ENCODE measurements around the gene RNASE11. TPM values are rescaled to one million over a fixed set of nuclear protein-coding genes. Genes with fewer than 3 reads are reported as not detected.

RNASE11 gene
- total and polyA plus RNA-seq, 2 donors (not counting 3 experiments of a cell fraction or from before 2014, with no cell fraction given): not detected

- no peak overlapping the region for H3K4me2 ChIP-seq (ENCODE audit: insufficient read depth, low read length)
- no peaks in the 10 kb centered on the region for H3K9me1 ChIP-seq (replicated peaks; ENCODE audit: control insufficient read depth, extremely low read depth, insufficient read depth, low read length)
- H3K27ac ChIP-seq (ENCODE audit: insufficient read depth, low read depth, low read length): no peak overlapping the region
- no peaks in the 10 kb centered on the region for H3K36me3 ChIP-seq (ENCODE audit: control insufficient read depth in 2 of 2, extremely low read depth in 1 of 2, insufficient read depth in 2 of 2, low read length in 2 of 2)
- FAIRE-seq: no peak
- dilution Hi-C loops (cut with MboI; ENCODE audit: extremely low pct_ligation_motif_present, low sequenced_read_pairs) (no loop called here), intact Hi-C loops (cut with micrococcal nuclease) (no loop called here)
- no TSS peak for BruUV-seq (replicated peaks)
- CTCF ChIA-PET: interaction anchor here (1.0 to 3.4 kb wide), 4 partner anchors 11 to 67 kb away, joined by 3 to 17 read pairs (median 5); no protein-coding TSS in a partner anchor
- peaks cover 14% of the 10 kb centered on the region for H3K4me1 ChIP-seq (ENCODE audit: control insufficient read depth, extremely low read depth, insufficient read depth, low read length)
- no peak for DNase-seq (ENCODE audit: low read depth, low spot score)
- H3K4me3 ChIP-seq (replicated peaks in 1 of 3; ENCODE audit: insufficient read depth in 1 of 3, low read depth in 1 of 3, low read length in 3 of 3): no peak overlapping the region
- no peaks in the 10 kb centered on the region for H4K20me1 ChIP-seq (replicated peaks; ENCODE audit: control insufficient read depth, extremely low read depth, insufficient read depth, low read length)
- no peak overlapping the region for H2AFZ ChIP-seq (ENCODE audit: low read depth, low read length)
- no peak overlapping the region for H3K9ac ChIP-seq (replicated peaks; ENCODE audit: extremely low read depth, insufficient read depth, low read length)
- TF ChIP-seq FOS (IDR thresholded peaks at IDR 0.05; ENCODE audit: borderline replicate concordance, insufficient read depth, low read length) (no peak), EZH2 (IDR thresholded peaks at IDR 0.05; ENCODE audit: borderline replicate concordance, low read depth, low read length, severe bottlenecking) (no peak), JUN (IDR thresholded peaks at IDR 0.05; ENCODE audit: borderline replicate concordance, insufficient read depth, insufficient read length, low read depth) (no peak), MAX (IDR thresholded peaks at IDR 0.05; ENCODE audit: insufficient read depth, insufficient read length) (no peak), CTCF (IDR thresholded peaks at IDR 0.05; ENCODE audit: extremely low read depth in 1 of 2, insufficient read depth in 1 of 2, low read depth in 1 of 2, low read length in 2 of 2) (no peak)
- H3K9me3 ChIP-seq (replicated peaks; ENCODE audit: control insufficient read depth, insufficient read depth, low read length): no peaks in the 10 kb centered on the region
- H3K27me3 ChIP-seq (ENCODE audit: control insufficient read depth in 2 of 2, insufficient read depth in 2 of 2, low read length in 2 of 2): peaks cover 21 to 27% of the 10 kb centered on the region in 2 experiments
- no peaks in the 10 kb centered on the region for H3K79me2 ChIP-seq (ENCODE audit: control insufficient read depth, insufficient read depth, low read length)
- POLR2A ChIA-PET: no interaction called here
These were observed 36.0 kb upstream of the RNASE11 start for GRCh38 chr14:20623798-20624197.
